NCI-H2171 (cell line): ENCODE measurements around the gene C9orf72.

Experiments
- DNase-seq: peaks from one replicate; lab custom pipeline; 2025; lab: John Stamatoyannopoulos, UW

Gene C9orf72

DNA sequence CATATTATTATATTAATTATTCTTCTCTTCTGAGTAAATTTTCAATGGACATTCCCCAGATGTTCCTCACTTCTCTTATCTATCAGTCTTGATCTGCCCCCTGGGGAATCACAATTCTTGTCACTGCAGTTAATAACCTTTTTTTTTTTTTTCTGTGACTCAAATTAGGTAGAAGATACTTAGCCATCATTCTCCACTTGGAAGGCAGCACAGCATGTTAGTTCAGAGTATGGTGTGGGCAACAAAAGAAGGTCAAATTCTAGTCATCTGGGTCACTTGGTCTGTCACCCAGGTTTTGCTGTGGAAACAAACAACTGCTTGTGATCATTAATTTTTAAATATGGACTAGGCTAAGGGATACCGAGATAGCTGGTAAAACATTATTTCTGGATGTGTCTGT is 35.5 kb downstream of the C9orf72 start:
- DNase-seq = no peak

DNA sequence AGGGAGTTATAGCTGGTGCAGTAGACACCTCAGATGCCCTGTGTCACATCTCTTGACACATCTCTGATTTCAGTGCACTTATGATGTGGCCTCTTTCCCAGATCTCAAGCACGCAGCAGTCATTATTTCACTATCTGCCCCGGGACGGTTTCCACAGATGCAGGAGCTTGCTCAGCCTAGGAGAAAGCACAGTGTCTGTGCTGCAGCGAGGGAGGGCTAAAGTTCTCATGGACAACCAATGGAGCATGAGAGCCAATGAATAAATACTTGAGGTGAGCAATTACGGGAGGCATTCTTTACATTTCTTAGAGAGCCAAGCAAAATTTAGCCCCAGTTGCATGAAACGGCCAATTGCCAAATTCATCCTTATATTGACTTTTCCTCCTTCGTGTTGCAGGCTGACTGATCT is 36.2 kb downstream of the C9orf72 start:
- DNase-seq = no peak

DNA sequence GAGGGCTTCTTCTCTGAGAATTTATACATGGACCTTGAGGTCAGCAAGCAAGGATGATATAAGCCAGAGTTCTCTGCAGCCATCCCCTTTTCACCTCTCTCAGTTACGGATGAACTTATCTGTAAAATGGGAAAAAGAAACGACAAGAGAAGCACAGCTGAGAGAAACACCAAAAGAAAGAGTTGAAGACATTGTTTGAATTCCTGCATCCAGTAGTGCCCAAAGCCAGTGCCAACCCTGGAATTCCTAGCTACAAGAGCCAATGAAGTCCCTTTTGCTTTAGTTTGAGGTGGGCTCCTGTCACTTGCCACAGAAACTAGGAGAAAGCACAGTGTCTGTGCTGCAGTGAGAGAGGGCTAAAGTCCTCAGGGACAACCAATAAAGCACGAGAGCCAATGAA is 37.1 kb downstream of the C9orf72 start:
- no peak for DNase-seq

DNA sequence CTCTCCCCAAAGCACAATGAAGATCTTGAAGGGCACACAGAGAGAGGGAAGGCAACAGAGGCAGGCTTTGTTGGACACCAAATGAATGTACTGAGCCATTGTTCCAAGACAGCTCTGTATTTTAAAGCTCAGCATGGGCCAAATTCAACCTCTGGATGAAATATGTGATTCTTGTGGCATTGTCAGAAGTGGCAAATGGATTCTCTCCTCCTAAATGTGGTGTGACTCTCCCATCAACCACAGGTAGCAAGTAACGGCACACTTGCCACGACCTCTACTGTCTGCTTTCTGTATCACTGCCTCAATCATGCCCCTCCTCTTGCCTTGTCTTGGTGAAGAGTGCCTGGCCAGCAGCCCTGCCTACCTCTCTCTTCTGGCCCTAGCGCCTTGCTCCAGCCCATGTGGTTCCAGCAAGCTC is 37.6 kb downstream of the C9orf72 start:
- DNase-seq = no peak

DNA sequence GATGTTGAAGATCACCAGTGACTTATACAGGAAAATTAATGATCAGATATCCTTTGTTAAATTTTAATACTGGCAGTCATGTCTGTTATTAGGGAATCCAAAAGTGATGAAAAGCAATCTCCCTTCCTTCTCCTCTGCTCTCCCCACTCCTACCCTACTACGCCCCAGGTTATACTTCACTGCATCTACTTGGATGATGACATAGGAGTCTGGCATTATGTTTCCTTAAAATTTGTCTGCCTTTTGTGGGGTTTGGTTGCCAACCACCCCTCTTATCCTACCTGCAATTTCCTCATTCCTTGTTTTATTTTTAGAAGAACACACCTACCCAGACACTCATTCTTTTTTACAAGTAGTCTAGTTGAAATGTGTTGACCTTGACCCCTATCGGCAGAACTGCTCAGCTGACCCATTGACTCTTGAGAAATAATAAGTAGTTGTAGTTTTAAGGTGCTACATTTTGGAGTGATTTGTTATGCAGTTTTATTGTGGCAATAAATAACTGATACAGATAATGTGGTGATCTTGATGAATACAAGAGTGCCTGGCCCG is 38.5 kb downstream of the C9orf72 start:
- DNase-seq = no peak

DNA sequence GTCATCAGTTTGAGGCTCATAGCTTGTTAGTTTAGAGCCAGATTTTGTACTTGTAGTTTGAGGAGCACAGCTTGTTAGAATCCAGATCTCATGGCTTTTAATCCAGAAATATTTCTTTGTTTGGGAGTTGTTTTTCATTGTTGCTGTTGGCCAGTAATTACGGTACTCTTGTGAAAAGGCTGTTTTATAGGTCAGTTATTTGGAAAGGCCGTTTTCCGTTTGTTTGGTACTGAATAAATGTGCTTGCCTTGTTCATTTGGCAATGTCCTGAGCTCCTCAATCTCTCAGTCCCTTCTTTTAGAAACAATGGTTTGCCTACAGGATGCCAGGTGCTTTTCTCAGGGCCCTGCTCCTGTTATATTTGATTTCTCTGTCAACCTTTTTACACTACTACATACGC is 39.1 kb downstream of the C9orf72 start:
- no peak for DNase-seq

DNA sequence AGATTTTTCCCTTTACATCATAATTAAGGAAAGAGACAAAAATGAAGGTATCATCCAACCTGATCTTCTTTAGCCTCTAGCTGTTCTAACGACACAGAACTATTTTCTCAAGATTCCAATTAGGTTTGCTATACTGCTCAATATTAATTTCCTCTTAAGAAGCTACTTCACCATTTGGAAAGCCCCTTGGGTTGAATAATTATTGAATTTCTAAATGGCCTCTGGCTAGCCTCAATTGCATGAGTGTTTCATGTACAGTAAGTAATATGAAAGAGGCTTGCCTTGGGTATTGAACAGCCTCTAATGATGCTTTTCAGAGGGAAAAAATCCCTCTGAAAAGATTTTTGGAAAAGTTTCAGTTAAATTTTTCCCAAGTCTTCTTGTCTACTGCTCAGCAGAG is 40.0 kb downstream of the C9orf72 start:
- no peak for DNase-seq

DNA sequence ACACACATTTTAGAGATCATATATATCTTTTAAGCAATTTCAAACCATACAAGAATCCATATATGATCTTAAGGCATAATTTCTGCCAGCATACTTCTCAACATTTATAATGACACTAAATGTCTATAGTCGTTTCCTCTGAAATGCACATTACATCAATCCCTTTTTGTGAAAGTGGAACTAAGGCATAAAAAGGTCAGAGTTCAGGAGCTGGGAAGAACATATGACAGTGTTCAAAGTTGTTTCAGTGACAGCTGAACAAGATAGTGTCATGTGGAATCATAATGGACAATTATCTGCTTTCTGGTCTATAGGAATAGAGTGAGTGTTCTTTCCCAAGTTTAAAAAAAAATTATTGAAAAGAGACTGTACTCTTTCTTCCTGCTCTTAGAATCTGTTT is 41.2 kb downstream of the C9orf72 start:
- no peak for DNase-seq

DNA sequence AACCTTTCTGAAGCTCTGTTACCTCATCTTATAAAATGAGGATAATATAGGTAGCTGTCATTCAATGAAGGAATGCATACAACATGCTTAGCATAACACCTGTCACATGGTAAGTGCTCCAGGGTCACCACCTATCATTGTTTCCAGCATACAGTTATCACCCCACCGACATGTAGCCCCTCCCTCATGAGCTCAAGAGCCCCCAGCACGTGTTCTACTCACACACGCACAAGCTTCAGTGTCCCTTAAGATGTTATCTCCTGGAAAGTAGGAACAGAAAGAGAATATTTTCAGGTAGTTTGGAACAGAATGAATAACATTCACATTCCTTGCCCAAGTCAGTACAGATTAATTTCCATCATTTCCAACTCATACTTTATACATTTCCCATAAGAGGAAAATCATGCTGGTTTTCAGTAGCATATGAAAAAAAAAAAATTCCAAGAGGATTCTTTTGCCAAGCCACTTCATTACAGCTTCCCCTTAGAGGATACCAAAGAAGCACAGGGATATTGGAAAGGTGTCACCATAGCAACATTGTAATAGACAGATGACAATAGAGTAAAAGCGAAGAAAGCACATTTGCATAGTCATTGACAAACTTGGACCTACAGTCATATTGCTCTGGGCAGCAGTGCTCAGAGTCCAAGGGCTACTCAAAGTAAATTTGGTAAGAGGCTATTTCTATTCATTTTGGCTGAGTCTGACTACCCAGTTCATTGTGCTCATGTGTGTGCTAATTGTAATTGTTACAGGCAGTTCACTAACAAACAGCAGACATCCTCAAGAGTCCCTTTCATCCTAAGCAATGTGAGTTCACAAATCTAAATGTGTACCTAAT is 42.1 kb downstream of the C9orf72 start:
- DNase-seq = no peak

DNA sequence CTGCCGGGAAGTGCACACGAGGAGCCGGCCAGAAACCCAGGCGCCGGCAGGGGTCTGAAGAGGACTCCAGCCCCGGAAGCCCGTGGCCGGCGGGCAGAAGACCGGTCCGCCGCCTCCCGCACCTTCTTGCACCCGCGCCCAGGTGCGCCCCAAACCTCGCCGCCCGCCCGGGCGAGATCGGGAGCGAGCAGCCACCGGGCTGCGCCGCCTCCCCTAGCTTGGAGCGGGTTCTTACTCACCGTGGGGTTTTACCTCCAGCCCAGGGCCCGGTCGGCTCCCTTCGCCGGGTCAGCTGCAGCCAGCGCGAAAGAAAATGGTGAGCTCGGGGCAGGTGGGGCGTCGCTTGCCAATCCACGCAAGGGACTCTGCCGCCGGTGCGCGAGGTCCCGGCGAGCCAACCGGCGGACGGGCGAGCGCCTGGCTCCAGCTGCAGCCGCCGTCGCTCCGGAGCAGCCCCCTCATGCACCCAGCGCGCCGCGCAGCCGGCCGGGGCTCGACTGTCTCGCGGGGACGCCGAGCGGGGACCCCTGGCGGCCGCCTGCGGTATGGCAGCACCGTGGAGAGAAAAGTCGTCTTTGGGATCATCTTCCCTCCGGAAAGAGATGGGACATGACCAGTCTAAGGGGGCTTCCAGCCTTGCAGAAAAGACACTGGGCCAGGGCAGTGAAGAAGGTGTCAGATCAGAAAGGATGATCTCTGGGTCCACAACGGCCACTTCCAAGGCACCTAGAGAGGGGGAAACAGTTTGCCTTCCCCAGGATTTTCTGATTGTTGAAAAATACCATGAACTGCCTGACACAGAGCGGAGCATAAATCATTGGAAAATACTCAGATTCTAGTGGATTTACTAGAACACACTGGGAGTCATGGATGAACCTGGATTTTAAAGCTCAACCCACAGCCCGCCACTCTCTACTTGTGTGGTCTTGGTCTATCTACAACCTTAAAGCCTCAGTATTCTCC is 43.7 kb downstream of the C9orf72 start, which contains the start of gene MOB3B:
Gene MOB3B, minus strand, starts transcription at position 499 of the 963 bp plus-strand sequence. CDS start 74,264 bp downstream, outside the sequence.
- peak; percentile 58 for DNase-seq

DNA sequence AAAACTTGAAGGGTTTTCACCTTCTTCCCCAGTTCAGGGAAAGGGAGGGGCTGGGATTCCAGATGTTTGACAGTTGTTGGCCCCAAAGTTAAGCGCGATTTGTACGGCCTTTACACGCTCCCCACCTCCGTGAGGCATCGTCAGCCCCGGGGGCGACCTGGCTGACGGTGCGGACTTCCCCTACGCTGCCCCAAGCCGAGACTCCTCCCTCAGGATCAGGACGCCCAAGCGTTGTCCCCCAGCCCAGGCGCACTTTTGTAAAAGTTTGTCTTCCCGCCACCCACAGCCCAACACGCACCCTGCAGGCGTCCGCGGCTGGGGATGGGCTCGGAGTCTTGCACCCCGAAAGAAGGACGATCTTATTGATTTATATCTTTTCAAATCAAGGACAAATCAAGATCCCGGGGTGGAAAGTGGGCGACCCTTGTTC is 44.4 kb downstream of the C9orf72 start:
- no peak for DNase-seq

DNA sequence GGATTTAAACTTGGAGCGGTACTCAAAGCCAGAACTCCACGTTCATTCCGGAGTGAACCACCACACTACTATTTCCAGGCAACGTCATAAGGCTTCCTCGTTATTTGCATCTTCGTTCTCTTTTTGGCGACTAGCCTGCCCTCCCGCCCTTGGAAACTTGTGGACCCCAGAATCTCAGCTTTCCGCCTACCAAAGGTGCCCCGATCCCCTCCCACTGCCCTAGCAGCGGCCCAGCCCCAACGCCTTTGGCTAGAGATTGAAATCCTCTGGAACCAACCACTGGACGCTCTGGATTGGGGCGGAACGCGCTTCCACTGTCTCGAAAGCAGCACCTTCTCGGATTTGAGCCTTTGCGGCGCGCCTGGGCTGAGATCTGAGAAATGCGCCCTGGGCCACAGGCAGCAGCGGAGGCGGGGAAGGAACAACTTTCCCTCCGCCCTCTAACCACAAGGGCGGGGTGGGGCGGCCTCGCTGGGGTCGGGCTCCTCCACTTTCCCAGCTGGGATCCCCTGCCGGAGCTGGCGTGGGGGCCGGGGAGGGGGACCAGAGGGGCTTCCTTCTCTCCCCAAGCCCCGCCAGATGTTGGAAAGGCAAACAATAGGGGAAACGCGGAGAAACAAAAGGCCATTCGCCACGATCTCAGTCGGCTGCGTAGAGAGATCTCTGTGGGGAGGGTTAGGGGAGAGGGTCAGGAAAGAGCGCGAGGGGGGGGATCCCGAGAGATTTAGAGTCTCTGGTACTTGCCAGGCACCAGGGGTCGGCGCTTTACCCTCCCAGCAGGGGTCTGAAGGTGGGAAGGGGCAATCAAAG is 45.0 kb downstream of the C9orf72 start:
- no peak for DNase-seq

DNA sequence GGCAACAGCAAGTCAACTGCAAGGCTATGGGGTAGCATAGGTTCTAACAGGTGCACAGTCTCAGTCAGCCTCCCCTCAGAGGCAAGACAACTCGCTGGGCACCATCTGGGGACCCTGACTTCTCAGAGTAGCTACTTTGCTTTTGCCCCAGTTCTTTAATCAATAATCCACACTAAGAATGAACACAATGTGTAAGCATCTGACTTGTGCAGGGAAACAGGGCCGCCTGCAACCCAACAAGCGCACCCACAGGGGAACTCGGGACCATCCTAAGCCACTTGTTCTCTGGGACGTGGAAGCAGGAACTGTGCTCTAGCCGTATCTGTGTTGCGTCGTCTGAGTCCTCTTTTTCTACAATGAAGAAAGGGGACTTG is 45.6 kb downstream of the C9orf72 start:
- DNase-seq = no peak

DNA sequence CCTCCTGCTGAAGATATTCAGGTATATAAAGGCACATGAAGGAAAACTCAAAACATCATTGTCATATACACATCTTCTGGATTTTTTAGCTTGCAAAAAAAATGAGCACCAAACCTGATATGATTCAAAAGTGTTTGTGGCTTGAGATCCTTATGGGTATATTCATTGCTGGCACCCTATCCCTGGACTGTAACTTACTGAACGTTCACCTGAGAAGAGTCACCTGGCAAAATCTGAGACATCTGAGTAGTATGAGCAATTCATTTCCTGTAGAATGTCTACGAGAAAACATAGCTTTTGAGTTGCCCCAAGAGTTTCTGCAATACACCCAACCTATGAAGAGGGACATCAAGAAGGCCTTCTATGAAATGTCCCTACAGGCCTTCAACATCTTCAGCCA is 49.0 kb downstream of the C9orf72 start, which contains the start of gene IFNK:
Gene IFNK, plus strand, starts transcription at position 55 of the 400 bp plus-strand sequence. Its CDS starts 47 bp downstream, at position 102.
- DNase-seq = no peak

DNA sequence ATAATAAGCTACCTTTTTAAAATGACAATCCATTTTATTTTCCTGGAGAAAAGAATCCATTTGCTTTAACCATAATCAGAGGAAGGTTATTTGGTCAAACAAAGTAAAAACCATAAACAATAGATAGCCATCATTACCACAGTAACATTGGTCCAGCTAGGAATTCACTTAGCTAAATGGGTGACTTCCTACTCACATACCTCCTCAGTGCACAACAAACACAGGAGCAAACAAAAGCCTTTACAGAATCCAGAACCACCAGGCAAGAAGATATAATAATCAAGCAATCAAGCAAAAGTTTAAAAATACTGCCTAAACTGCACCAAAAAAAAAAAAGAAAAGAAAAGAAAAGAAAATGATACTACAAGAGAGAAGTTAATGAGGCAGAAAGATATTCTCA is 50.1 kb downstream of the C9orf72 start:
- no peak for DNase-seq

DNA sequence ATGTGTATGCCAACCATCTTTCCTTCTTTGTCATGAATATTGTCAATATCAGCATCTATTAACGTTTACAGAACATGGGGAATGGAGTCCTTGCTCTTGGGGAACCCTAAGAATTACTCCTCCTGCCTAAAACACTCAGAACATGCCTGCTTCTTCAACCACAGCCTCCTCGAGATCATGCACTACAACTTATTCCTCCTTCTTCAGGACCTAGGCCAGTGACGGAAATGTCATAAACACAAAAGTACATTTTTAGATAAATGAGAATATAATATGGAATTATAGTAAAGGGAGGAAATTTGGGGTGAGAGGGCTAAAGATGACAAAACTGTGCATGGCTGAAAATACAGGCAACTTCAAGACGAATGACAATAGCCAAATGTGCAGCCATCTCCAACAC is 52.3 kb downstream of the C9orf72 start:
- DNase-seq = no peak

DNA sequence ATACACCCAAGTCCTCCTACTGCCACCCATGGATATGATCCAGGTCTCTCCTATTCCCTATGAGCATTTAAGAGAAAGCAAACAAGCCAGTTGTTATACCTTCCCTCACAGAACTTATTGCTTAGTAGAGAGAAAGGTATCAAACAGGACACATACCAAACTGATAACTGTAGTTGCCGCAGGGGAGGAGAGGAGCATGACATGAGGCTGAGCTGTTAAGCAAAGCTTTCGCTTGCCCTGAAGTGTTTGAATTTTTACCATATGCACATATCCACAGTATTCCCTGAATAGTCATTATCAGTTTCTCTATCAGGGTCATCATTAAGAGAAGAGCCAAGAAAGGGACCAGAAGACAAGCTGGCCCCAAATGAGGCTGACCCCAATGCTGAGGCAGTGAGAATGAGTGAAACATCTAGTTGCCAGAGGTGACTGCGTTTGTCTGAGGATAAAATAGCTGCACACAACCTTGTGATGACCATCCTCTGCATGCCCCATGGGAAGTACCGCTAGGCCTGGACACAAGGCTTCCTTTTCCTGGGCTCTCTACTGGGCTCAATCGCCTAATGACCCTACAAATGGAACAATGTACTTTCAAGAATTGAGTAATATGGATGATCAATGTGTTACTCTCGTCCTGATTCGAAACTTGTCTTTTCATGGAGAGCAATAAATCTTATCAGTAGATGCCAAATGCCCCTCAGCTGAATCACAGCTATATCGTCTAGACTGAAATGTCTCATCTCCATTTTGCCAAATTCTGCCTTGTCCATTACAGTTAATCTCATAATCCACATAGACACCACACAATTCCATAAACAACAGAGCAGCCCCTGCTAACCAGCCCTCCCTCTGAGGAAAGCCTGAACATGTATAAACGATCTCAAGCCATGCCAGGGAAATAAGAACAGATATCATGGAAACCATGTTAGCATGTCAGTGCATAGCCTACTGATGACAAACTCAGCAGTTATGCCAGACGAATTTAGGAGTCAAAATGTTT is 53.5 kb downstream of the C9orf72 start:
- no peak for DNase-seq

DNA sequence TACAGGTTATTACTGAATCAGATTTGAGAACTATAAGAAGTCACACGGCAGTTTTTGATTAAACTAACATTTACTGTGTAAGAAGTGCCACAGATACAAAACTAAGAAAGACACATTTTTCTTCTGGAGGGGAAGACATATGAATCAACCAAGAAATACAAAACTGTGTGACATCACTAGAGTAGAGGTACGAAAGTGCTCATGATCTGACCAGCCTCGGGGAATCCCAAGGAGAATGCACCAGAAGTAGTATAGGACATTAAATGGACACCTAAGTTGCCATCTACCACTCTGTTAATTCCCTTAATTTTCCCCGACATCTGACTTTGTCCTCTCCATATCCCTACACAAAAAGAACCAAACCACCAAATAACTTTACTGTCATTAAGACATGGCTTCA is 54.5 kb downstream of the C9orf72 start:
- no peak for DNase-seq

DNA sequence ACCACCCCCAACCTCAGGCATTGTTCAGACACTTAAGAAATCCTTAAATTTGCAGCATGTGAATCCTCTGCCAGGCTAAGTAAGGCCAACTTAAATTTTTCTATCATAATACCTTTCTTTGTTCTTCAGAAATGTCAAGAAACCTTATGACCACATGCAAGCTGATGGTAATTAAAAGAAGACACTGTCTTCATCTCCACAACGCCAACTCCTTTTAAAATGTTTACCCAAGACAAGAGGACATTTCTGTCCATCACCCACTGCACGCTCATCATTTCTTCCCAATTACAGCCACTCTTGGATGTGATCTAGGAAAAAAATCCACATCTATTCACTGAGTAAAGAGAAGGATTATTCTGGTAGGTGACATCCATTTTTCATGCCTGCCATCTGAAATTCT is 55.3 kb downstream of the C9orf72 start:
- no peak for DNase-seq

DNA sequence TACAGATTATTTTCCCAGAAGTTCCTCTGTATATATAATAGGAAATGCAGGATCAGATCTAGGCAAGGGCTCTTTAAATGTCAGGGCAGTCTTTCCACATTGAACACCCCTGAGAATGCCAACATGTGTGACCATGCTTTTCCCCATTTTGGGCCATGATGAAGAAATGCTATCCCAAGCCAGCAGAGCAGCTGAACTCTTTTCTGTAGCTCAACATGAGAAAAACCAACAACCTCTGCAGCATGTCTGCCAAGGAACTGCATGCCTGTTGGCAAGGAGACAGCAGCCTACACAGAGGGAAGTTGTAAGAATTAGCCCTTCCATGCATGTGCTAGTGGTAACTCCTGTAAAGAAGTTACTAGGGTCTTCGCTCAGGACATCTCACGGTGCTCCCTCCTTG is 58.7 kb downstream of the C9orf72 start:
- DNase-seq = no peak
